ENCODE data around the gene XPC. TPM values are rescaled to one million over a fixed set of nuclear protein-coding genes. Genes with fewer than 3 reads are reported as not detected.
A peak's percentile ranks its signal among the peaks of the same experiment; 100 is the strongest.

Gene XPC
- total and polyA plus RNA-seq, 2 experiments from 2014 or later, result 27.3 to 29.5 TPM

DNA sequence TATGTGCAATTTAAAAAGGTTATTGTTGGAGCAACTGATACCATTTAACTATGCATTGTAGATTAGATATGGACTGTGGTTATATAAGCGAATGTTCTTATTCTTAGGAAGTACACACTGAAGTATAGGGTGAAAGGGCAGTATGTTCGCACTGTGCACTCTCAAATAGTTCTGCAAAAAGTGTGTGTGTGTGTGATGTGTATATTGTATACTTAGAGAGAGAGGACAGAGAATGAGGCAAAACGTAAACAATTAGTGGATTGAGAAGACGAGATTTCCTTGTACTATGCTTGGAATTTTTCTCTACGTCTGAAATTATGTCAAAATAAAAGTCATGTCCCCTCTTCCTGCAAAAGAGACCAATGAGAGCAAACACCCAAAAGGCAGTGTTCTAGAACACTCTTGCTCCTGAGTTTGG lies 30.6 kb upstream of the XPC start:
- peak overlapping the region; percentile 29 for H3K4me2 ChIP-seq
- TF ChIP-seq, protein P1, sequence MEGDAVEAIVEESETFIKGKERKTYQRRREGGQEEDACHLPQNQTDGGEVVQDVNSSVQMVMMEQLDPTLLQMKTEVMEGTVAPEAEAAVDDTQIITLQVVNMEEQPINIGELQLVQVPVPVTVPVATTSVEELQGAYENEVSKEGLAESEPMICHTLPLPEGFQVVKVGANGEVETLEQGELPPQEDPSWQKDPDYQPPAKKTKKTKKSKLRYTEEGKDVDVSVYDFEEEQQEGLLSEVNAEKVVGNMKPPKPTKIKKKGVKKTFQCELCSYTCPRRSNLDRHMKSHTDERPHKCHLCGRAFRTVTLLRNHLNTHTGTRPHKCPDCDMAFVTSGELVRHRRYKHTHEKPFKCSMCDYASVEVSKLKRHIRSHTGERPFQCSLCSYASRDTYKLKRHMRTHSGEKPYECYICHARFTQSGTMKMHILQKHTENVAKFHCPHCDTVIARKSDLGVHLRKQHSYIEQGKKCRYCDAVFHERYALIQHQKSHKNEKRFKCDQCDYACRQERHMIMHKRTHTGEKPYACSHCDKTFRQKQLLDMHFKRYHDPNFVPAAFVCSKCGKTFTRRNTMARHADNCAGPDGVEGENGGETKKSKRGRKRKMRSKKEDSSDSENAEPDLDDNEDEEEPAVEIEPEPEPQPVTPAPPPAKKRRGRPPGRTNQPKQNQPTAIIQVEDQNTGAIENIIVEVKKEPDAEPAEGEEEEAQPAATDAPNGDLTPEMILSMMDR (IDR thresholded peaks at IDR 0.05; ENCODE audit: poor library complexity), result no peak
- no peak for TF ChIP-seq EZH2phosphoT487 (IDR thresholded peaks at IDR 0.05; ENCODE audit: low read depth, severe bottlenecking, unreplicated experiment)
- no peak for TF ChIP-seq EZH2 (IDR thresholded peaks at IDR 0.05; ENCODE audit: borderline replicate concordance)
- peak overlapping the region; percentile 46 for H3K27ac ChIP-seq
- no peaks in the 10 kb centered on the region for H3K36me3 ChIP-seq (replicated peaks; ENCODE audit: insufficient read depth, low read depth)
- WGBS (ENCODE audit: low lambda C conversion rate, missing lambda C conversion rate), result 32% methylated on average over 5 of the region's 5 CpGs
- H4K20me1 ChIP-seq (ENCODE audit: insufficient read depth, poor library complexity, severe bottlenecking), result no peaks in the 10 kb centered on the region
- DNase-seq (ENCODE audit: low spot score), result no peak
- no peaks in the 10 kb centered on the region for H3K9me2 ChIP-seq (replicated peaks; ENCODE audit: insufficient read depth)
- H3K27me3 ChIP-seq, result no peaks in the 10 kb centered on the region
- no peak overlapping the region for H3K4me3 ChIP-seq
- H3K79me2 ChIP-seq, result no peaks in the 10 kb centered on the region
- no peak overlapping the region for H2AFZ ChIP-seq
- H3K4me1 ChIP-seq (ENCODE audit: insufficient read depth), result peaks cover 44% of the 10 kb centered on the region
- no peaks in the 10 kb centered on the region for H3K9me3 ChIP-seq (ENCODE audit: low read depth)

DNA sequence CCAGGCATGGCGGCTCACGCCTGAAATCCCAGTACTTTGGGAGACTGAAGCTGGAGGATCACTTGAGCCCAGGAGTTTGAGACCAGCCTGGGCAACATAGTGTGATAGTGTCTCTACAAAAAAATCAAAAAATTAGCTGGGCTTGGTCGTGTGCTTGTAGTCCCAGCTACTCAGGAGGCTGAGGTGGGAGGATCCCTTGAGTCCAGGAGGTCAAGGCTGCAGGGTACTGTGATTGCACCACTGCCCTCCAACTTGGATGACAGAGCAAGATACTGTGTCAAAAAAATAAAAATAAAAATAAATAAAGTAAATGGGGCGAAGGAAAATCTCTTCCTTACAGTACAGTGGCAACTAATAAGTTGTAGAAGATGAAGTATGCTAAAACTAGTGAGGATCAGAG lies 29.8 kb upstream of the XPC start:
- no peak for DNase-seq (ENCODE audit: low spot score)
- H3K36me3 ChIP-seq (replicated peaks; ENCODE audit: insufficient read depth, low read depth), result no peaks in the 10 kb centered on the region
- WGBS (ENCODE audit: low lambda C conversion rate, missing lambda C conversion rate), result 94% methylated on average over 4 of the region's 4 CpGs
- H3K27me3 ChIP-seq, result no peaks in the 10 kb centered on the region
- H3K9me3 ChIP-seq (ENCODE audit: low read depth), result no peaks in the 10 kb centered on the region
- no peaks in the 10 kb centered on the region for H4K20me1 ChIP-seq (ENCODE audit: insufficient read depth, poor library complexity, severe bottlenecking)
- H3K9me2 ChIP-seq (replicated peaks; ENCODE audit: insufficient read depth), result no peaks in the 10 kb centered on the region
- no peaks in the 10 kb centered on the region for H3K79me2 ChIP-seq
- peaks cover 48% of the 10 kb centered on the region for H3K4me1 ChIP-seq (ENCODE audit: insufficient read depth)
- no peak overlapping the region for H3K4me3 ChIP-seq
- no peak overlapping the region for H3K4me2 ChIP-seq
- H2AFZ ChIP-seq, result no peak overlapping the region
- no peak for TF ChIP-seq EZH2 (IDR thresholded peaks at IDR 0.05; ENCODE audit: borderline replicate concordance)
- no peak for TF ChIP-seq EZH2phosphoT487 (IDR thresholded peaks at IDR 0.05; ENCODE audit: low read depth, severe bottlenecking, unreplicated experiment)
- TF ChIP-seq, protein P1 (IDR thresholded peaks at IDR 0.05; ENCODE audit: poor library complexity), result no peak
- no peak overlapping the region for H3K27ac ChIP-seq

DNA sequence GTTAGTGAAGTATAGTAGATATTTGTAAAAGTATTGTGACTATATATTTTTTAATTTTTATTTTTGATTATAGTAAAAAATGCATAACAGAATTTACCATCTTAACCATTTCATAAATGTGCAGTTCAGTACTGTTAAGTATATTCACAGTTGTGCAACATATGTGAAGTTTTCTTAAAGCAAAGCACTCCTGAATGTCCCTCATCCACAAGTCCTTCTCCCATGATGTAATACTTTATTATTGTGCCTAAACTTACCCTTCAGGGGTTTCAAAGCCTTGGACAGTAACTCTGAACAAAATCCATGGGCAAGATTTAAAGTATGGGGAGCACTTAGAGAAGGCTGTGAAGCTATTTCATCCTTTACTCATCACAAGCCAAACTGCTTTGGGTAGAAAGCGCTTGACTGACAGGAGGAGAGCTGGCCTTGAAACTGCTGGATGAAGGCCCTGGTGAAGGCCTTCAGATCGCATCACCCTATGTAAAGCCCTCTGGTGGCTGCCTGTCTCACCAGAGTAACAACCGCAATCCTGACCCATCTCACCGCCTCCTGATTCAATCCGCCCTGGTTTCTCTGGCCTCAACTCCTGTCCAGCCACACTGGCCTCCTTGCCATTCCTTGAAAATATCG lies 28.3 kb upstream of the XPC start:
- Histone ChIP-seq H2AFZ (no peak overlapping the region), H3K9me2 (replicated peaks; ENCODE audit: insufficient read depth) (no peaks in the 10 kb centered on the region), H3K79me2 (no peaks in the 10 kb centered on the region), H3K9me3 (ENCODE audit: low read depth) (no peaks in the 10 kb centered on the region), H3K4me3 (no peak overlapping the region), H4K20me1 (ENCODE audit: insufficient read depth, poor library complexity, severe bottlenecking) (no peaks in the 10 kb centered on the region), H3K27ac (no peak overlapping the region), H3K4me2 (no peak overlapping the region), H3K27me3 (no peaks in the 10 kb centered on the region), H3K36me3 (replicated peaks; ENCODE audit: insufficient read depth, low read depth) (no peaks in the 10 kb centered on the region), H3K4me1 (ENCODE audit: insufficient read depth) (peaks cover 60% of the 10 kb centered on the region)
- no peak for DNase-seq (ENCODE audit: low spot score)
- 95% methylated on average over 6 of the region's 6 CpGs for WGBS (ENCODE audit: low lambda C conversion rate, missing lambda C conversion rate)
- TF ChIP-seq, protein P1 (IDR thresholded peaks at IDR 0.05; ENCODE audit: poor library complexity), result no peak
- TF ChIP-seq EZH2phosphoT487 (IDR thresholded peaks at IDR 0.05; ENCODE audit: low read depth, severe bottlenecking, unreplicated experiment) (no peak), EZH2 (IDR thresholded peaks at IDR 0.05; ENCODE audit: borderline replicate concordance) (no peak)

Measured in hepatocyte (in vitro differentiated cells).